HPDE6-E6E7 (cell line): ENCODE results near the gene NPIPB8.
"Not testable (repeated sequence)": the region's sequence is repeated elsewhere in the genome, so short reads cannot be mapped to it uniquely, and the experiment has no call there.

Experiments
- DNase-seq: peaks from one replicate; pipeline ENCODE4 v3.0.0; 2011; ENCODE audit warnings: missing footprints; ENCODE audit errors: extremely low spot score

Gene NPIPB8

GRCh38 chr16:28636093-28636823, 1.6 kb upstream of the NPIPB8 start:
- DNase-seq = not testable (repeated sequence)

- not testable (repeated sequence) for DNase-seq
Measured at GRCh38 chr16:28638359-28638758, 494 bp downstream of the NPIPB8 start.

GRCh38 chr16:28639959-28640358, 2.1 kb downstream of the NPIPB8 start:
- DNase-seq = not testable (repeated sequence)

GRCh38 chr16:28666264-28666663, 28.4 kb downstream of the NPIPB8 start:
- DNase-seq = not testable (repeated sequence)

- not testable (repeated sequence) for DNase-seq
Measured at GRCh38 chr16:28667480-28667879, 29.6 kb downstream of the NPIPB8 start.

GRCh38 chr16:28668199-28668598, 30.3 kb downstream of the NPIPB8 start:
- DNase-seq = not testable (repeated sequence)

- not testable (repeated sequence) for DNase-seq
Measured at GRCh38 chr16:28688327-28688952, 50.6 kb downstream of the NPIPB8 start.

- DNase-seq = not testable (repeated sequence)
Measured at GRCh38 chr16:28689425-28689824, 51.6 kb downstream of the NPIPB8 start.

- DNase-seq = not testable (repeated sequence)
Measured at GRCh38 chr16:28691722-28692121, 53.9 kb downstream of the NPIPB8 start.

GRCh38 chr16:28693257-28693950, 55.5 kb downstream of the NPIPB8 start:
- not testable (repeated sequence) for DNase-seq

GRCh38 chr16:28699792-28700191, 61.9 kb downstream of the NPIPB8 start:
- not testable (repeated sequence) for DNase-seq

GRCh38 chr16:28700349-28700748, 62.5 kb downstream of the NPIPB8 start:
- not testable (repeated sequence) for DNase-seq

- not testable (repeated sequence) for DNase-seq
Measured at GRCh38 chr16:28701384-28701783, 63.5 kb downstream of the NPIPB8 start.

- DNase-seq = not testable (repeated sequence)
Measured at GRCh38 chr16:28704246-28704645, 66.4 kb downstream of the NPIPB8 start.
